ENCODE results near the gene PI16.

PI16 gene

DNA sequence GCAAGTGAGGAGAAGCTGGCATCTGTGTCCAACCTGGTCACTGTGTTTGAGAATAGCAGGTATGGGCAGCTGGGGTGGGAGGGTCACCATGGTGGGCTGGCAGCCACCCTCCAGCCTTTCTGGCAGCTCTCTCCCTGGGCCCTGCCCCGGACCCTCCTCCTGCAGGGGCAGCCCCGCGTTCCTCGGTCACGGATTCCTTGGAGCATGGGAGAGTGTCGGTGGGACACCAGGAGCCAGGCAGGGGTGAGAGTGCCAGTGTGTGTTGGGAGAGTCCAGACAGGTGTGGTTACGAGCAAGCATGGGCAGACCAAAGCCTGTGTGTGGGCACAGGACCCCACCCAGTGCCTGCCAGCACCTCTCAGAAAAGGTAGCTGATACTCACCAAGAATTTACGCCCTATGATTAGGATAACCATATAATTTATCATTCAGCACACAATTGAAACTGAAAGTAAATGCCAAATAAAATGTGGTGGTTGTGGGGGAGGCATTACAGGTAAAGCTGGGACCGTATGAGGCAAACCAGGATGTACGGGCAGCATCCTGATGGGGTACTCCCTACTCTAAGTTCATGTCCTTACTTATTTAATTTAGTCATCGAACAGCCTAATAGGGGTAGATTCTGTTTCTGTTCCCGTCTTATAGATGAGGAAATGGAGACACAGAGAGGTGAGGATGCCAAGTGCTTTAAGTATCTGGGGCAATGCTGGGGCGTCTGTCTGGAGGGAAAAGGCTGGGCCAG lies 51.5 kb downstream of the PI16 start:
- DNase-seq = no peak

DNA sequence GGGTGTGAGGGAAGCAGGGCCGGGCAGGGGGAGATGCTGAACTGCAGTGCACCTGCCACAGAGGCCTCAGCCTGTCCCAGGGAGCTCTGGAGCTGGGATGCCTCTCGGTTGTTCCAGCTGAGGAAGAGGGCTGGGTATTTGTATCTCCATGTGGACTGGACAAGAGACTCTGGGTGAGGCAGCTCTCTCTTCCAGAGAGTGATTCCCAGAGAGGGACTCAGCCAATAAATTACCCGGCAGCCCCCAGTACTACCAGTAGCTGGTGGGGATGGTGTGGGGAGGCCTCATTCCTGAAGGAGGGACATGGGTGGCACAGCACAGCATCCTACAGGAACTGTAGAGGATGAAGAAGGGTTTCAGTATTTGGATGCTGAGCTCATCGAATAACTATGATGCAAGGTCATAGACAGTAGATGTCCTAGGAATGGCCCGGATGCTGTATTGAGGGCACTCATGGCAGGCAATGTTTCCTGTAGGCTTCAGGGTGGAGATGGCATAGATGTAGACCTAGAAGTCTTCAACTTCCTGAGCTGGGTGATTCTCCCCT lies 52.3 kb downstream of the PI16 start:
- DNase-seq = no peak

DNA sequence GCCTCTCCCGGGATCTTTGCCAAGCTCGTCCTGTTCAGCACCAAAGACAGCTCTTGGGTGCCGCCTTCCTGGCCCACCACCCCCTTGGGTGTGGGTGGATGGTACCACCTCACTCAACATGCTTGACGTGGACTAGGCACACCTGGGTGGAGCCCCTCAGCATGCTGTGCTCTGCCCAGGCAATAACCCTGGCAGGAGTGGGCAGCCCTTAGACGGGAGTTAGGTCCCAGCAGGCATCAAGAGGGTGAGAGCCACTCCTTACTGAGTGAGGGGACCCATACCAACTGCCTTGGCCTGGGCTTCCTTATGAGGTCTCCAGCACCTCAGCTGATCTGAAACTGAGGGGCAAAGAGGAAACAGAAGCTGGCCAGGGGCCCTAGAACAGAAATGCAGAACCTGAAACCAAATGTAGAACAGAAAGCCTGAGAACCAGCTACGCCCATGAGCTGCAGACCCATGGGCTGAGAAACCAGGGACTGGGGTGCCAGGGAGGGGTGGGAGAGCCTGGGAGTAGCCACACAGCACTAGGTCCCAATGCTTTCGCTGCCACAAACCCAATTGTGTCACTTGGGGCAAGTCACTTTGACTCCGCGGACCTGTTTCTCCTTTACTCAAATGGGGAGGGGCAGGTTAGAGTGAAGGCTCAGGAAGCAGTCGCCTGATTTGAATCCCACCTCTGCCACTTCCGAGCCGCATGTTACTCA lies 53.0 kb downstream of the PI16 start:
- DNase-seq = no peak

DNA sequence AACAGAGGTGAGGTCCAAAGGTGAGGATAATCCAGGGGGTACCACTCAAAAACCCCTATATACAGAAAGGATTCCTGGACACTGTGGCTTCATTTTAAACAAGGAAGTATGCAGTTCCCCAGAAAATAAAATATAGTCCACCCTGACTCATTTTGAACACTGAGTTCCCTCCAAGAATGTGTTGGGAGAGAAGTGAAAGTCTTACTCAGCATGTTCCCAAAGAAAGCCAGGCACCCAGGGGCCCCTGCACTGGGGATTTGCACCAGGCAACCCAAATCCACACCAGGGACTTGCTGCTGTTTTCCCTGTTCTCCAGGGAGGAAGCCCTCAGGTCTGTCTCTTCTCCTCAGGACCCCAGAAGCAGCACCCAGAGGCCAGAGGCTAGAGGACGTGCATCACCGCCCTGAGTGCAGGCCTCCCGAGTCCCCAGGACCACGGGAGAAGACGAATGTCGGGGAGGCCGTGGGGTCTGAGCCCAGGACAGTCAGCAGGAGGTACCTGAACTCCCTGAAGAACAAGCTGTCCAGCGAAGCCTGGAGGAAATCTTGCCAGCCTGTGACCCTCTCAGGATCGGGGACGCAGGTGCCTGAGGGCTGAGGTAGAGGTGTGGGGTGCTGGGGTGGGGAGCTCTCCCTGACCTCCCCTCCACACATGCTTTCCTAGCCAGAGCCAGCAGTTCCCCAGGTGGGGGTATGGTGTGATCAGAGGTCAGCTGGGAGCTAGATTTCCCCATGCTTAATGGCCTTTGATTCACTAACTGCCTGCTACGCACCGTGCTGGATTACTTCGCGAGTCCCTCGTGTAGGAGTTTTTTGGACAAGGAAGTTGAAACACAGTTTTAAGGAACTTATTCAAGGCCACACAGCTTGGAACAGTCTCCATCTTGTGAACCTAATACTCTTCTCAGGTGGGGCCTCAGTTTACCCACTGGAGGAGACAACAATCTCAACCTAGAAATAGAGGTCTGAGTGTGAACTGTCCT lies 54.2 kb downstream of the PI16 start:
- DNase-seq = no peak

DNA sequence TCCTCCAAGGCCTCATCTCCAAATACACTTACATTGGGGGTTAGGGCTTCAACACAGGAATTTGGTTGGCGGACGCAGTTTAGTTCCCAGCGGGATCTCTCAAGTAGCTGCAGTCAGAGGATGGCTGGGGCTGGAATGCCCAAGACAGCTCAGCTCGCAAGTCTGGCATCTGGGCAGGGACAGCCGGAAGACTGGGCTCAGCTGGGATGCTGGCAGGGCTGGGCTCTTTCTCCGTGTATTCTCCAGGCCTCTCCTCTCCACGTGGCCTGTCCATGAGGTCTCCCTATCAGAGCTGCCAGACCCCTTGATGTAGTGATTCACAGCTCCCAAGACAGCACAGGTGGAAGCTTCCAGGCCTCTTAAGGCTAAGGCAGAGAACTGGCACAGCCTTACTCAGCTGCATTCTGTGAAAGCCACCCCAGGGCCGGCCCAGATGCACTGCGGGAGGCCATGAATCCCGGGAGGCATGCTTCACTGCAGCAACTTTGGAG lies 55.9 kb downstream of the PI16 start:
- no peak for DNase-seq

DNA sequence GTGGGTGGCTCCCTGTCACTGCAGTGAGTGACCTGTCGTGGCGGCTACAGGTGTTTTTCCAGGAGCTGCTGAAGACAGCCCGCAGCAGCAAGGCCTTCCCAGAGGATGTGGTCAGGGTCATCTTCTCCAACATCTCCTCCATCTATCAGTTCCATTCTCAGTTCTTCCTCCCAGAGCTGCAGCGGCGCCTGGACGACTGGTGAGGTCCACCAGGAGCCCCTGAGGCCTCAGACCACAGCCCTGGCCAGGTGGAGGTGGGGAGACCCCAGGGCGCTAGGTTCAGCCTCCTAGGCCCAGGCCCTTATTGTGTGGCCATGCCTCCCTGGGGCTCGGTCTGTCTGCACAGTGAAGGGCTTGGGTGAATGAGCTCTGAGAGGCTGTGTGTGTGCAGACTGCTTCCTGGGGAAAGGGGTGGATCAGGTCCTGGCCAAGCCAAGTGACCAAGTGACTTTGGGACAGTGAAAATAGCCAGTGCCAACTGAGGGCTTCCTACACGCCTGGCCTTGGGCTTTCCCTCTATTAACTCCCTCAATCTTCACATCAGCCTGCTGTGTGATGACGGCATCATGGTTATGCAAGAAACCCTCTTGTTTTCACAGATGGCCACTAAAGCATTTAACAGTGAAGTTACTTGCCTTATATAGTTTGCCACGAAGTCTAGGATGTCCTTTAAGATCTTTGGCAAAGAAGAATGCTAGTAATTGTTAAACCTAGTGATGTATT lies 57.3 kb downstream of the PI16 start:
- DNase-seq = no peak

DNA sequence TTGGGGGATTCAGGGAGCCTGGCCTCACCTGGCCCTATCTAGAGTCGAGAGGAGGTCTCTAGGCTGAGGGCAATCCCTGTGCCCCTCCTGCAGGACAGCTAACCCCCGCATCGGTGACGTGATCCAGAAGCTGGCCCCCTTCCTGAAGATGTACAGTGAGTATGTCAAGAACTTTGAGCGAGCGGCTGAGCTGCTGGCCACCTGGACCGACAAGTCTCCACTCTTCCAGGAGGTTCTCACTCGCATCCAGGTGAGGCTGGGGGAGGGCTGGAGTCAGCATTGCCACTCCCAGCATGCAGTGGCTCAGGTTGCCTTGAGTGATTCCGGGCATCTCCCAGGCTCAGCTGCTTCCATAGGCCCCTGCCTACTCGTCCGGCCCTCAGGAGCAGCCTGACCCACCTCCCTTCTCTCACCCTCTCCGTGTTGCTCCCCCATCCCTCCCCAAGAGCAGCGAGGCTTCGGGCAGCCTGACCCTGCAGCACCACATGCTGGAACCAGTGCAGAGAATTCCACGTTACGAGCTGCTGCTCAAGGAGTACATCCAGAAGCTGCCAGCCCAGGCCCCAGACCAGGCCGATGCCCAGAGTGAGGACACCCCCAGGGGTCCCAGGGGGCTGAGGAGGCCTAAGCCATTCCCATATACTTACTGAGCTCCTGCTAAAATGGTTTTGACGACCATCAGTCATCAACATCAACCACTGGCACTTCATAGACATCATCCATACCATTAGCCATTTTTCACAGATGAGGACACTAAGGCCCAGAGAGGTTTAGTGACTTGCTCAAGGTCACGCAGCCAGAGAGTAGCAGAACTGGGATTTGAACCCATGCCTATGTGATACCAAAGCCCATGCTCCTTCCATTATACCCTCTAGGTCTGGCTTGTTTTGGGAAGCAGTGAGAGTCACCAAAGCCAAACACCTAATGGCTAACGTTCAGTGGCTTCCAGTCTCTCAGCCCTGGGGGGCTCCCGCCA lies 59.3 kb downstream of the PI16 start:
- no peak for DNase-seq

Data from NCI-H1436 treated with DMSO at 0.1 percent for 48 hours (cell line).